Fibroblast of villous mesenchyme (primary cell): ENCODE measurements around the gene SLC34A2. TPM values are rescaled to one million over a fixed set of nuclear protein-coding genes. Genes with fewer than 3 reads are reported as not detected.

Experiments used
- DNase-seq: peaks from one replicate; pipeline ENCODE4 v3.0.0-alpha.2; 2010; ENCODE audit warnings: low read depth
- H3K4me3 ChIP-seq: 2 replicates; pipeline ENCODE4 v1.5.1; 2011; ENCODE audit warnings: low read depth, mild to moderate bottlenecking, low read length
- CTCF ChIP-seq: IDR thresholded peaks from 2 replicates; pipeline ENCODE4 v1.5.1; 2012; ENCODE audit warnings: low read depth, mild to moderate bottlenecking, low read length; ENCODE audit not compliant: insufficient read depth
- total RNA-seq: library from RNA; depleted of rRNA; stranded (reverse); fragments of >200 nt; gene quantifications from 2 replicates; pipeline ENCODE4 v1.2.3, GENCODE V29; 2012

Gene SLC34A2
- total RNA-seq, 1 donor, result not detected

GRCh38 chr4:25672756-25673155 lies 17.1 kb downstream of the SLC34A2 start:
- no peak for DNase-seq
- no peak overlapping the region for H3K4me3 ChIP-seq
- TF ChIP-seq CTCF, result no peak

GRCh38 chr4:25674386-25674785 lies 18.7 kb downstream of the SLC34A2 start:
- H3K4me3 ChIP-seq, result no peak overlapping the region
- DNase-seq, result no peak
- no peak for TF ChIP-seq CTCF

GRCh38 chr4:25676221-25676620 lies 20.6 kb downstream of the SLC34A2 start:
- no peak overlapping the region for H3K4me3 ChIP-seq
- DNase-seq, result no peak
- no peak for TF ChIP-seq CTCF

- no peak overlapping the region for H3K4me3 ChIP-seq
- no peak for TF ChIP-seq CTCF
- DNase-seq, result no peak
These were observed 21.5 kb downstream of the SLC34A2 start for GRCh38 chr4:25677157-25677556.

GRCh38 chr4:25677943-25678342 lies 22.3 kb downstream of the SLC34A2 start:
- H3K4me3 ChIP-seq, result no peak overlapping the region
- no peak for TF ChIP-seq CTCF
- DNase-seq, result no peak

- no peak for TF ChIP-seq CTCF
- H3K4me3 ChIP-seq, result no peak overlapping the region
- DNase-seq, result no peak
These were observed 32.1 kb downstream of the SLC34A2 start for GRCh38 chr4:25687773-25688172.

GRCh38 chr4:25694466-25694865 lies 38.8 kb downstream of the SLC34A2 start:
- TF ChIP-seq CTCF, result no peak
- no peak overlapping the region for H3K4me3 ChIP-seq
- peak; percentile 67 for DNase-seq
